Testis (tissue), 2 donors: ENCODE measurements around the gene L1CAM.

Source experiments
- CTCF ChIP-seq, 3 experiments: fragments of 450-650 bp in 2 of 3; fragments of 200-600 bp in 1 of 3; sonication (generic) in 1 of 3; IDR thresholded peaks; one replicate each; pipeline ENCODE4 v1.5.1; 2016 to 2019; ENCODE audit warnings: antibody characterized with exemption in 3 of 3, mild to moderate bottlenecking in 2 of 3, moderate library complexity in 1 of 3
- POLR2A ChIP-seq: fragments of 450-650 bp; IDR thresholded peaks from one replicate; pipeline ENCODE4 v1.6.1; 2017; ENCODE audit warnings: antibody characterized with exemption, mild to moderate bottlenecking, moderate library complexity

GRCh38 chrX:153887385-153887784, 1.4 kb upstream of the L1CAM start:
- TF ChIP-seq CTCF (IDR thresholded peaks at IDR 0.05), result no peak
- no peak for TF ChIP-seq POLR2A
